ENCODE measurements around the gene ABCF2. TPM values are rescaled to one million over a fixed set of nuclear protein-coding genes. Genes with fewer than 3 reads are reported as not detected.

ABCF2 gene
- total RNA-seq, 1 donor from 2014 or later, result 63.4 TPM

DNA sequence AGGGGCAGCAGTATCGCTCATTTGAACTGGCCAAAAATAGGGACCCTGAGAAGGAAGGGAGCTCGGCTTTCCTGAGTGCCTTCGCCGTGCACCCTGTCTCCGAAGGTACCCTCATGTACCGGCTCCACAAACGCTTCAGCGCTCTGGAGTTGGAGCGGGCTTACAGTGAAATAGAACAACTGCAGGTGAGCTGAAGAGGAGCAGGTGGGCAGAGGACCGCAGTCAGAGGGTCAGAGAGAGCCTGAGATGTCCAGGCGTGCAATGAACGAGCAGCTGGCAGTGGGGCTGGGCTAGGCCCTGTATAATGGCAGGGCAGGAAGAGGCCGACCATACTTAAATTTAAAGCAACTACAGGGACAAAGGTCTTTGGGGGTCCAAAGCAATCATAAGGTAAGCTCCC lies 9.4 kb upstream of the ABCF2 start:
- Mint-ChIP-seq H3K27ac (no peak overlapping the region), H3K9me3 (no peaks in the 10 kb centered on the region), H3K4me1 (ENCODE audit: low read depth) (peaks cover 18% of the 10 kb centered on the region), H3K4me3 (ENCODE audit: low read depth) (no peak overlapping the region), H3K36me3 (ENCODE audit: low read depth) (peaks cover 46% of the 10 kb centered on the region), H3K27me3 (ENCODE audit: low read depth) (no peaks in the 10 kb centered on the region)
- intact Hi-C loops (cut with micrococcal nuclease), result no loop called here
- no peak for DNase-seq (ENCODE audit: low spot score)

DNA sequence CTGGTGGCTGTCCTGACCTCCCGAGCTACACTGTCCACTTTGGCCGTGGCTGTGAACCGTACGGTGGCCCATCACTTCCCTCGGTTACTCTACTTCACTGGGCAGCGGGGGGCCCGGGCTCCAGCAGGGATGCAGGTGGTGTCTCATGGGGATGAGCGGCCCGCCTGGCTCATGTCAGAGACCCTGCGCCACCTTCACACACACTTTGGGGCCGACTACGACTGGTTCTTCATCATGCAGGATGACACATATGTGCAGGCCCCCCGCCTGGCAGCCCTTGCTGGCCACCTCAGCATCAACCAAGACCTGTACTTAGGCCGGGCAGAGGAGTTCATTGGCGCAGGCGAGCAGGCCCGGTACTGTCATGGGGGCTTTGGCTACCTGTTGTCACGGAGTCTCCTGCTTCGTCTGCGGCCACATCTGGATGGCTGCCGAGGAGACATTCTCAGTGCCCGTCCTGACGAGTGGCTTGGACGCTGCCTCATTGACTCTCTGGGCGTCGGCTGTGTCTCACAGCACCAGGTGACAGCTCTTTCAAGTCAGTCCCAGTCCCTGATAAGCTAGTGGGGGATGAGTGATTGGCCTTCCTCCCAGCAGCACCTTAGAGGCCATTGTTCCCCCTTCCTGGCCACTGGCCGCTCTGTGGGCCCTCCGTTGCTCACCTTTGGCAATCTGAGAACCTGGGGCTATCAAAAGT lies 8.2 kb upstream of the ABCF2 start:
- intact Hi-C loops (cut with micrococcal nuclease), result no loop called here
- H3K36me3 Mint-ChIP-seq (ENCODE audit: low read depth), result peaks cover 45% of the 10 kb centered on the region
- H3K27me3 Mint-ChIP-seq (ENCODE audit: low read depth), result peaks cover 1% of the 10 kb centered on the region
- peak overlapping the region; percentile 30 for H3K4me3 Mint-ChIP-seq (ENCODE audit: low read depth)
- no peak overlapping the region for H3K27ac Mint-ChIP-seq
- no peak for DNase-seq (ENCODE audit: low spot score)
- H3K4me1 Mint-ChIP-seq (ENCODE audit: low read depth), result peaks cover 18% of the 10 kb centered on the region
- H3K9me3 Mint-ChIP-seq, result no peaks in the 10 kb centered on the region

DNA sequence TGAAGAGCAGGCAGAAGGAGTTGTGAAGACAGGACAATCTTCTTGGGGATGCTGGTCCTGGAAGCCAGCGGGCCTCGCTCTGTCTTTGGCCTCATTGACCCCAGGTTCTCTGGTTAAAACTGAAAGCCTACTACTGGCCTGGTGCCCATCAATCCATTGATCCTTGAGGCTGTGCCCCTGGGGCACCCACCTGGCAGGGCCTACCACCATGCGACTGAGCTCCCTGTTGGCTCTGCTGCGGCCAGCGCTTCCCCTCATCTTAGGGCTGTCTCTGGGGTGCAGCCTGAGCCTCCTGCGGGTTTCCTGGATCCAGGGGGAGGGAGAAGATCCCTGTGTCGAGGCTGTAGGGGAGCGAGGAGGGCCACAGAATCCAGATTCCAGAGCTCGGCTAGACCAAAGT lies 6.8 kb upstream of the ABCF2 start:
- no peaks in the 10 kb centered on the region for H3K9me3 Mint-ChIP-seq

DNA sequence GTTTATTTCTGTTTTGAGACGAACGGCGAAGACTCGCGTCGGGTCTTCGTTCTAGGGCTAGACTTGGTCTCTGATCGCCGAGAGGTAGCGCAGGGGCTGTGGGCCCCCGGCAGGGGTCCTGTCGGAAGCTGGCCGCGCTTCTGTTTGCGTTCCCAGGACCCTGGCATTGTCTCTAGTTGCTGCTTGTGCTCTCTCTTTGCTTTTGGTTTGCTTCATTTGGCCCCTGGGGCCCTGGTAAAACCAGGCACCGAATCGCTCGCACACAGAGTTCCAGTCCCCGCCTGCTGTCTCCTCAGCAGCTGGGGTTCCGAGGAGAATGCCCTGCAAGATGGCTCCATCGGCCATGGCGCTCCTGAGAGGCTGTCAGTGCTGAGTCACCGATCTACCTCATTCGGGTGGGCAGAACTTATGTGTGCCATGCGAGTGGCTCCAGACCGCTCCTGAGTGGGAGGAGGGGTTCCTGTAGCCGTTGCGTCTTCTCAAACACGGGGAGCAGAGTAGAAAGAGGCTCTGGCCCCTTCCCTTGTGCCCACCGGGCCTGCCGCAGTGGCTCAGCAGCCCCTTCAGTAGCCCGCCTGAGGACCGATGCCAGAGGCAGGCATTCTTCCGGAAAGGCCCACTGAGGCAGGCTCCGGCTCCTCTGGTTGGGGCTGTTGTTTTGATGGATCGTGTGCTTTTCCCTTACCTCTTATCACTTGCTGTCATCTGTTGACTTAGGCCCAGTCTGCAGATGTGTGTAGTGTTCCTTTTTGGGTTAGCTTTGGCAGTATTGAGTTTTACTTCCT lies 6.1 kb upstream of the ABCF2 start:
- Mint-ChIP-seq H3K9me3 (no peaks in the 10 kb centered on the region), H3K4me3 (ENCODE audit: low read depth) (peak overlapping the region; percentile 100), H3K4me1 (ENCODE audit: low read depth) (peaks cover 20% of the 10 kb centered on the region), H3K27ac (peak overlapping the region; percentile 99), H3K27me3 (ENCODE audit: low read depth) (peaks cover 4% of the 10 kb centered on the region), H3K36me3 (ENCODE audit: low read depth) (peaks cover 38% of the 10 kb centered on the region)
- intact Hi-C loops (cut with micrococcal nuclease), result loop anchor here (1.0 to 5.0 kb wide), 4 partner anchors 10 to 174 kb away; partner anchors contain the start of gene SLC4A2
- DNase-seq (ENCODE audit: low spot score), result peak; percentile 57

More for the DNA sequence above, 6.8 kb upstream of the ABCF2 start:
- Mint-ChIP-seq H3K36me3 (ENCODE audit: low read depth) (peaks cover 38% of the 10 kb centered on the region), H3K4me3 (ENCODE audit: low read depth) (peak overlapping the region; percentile 100), H3K27me3 (ENCODE audit: low read depth) (peaks cover 4% of the 10 kb centered on the region), H3K4me1 (ENCODE audit: low read depth) (peaks cover 18% of the 10 kb centered on the region), H3K27ac (peak overlapping the region; percentile 99)
- intact Hi-C loops (cut with micrococcal nuclease), result loop anchor here (1.0 to 5.0 kb wide), 4 partner anchors 9 to 175 kb away; partner anchors contain the start of gene SLC4A2
- DNase-seq (ENCODE audit: low spot score), result no peak

DNA sequence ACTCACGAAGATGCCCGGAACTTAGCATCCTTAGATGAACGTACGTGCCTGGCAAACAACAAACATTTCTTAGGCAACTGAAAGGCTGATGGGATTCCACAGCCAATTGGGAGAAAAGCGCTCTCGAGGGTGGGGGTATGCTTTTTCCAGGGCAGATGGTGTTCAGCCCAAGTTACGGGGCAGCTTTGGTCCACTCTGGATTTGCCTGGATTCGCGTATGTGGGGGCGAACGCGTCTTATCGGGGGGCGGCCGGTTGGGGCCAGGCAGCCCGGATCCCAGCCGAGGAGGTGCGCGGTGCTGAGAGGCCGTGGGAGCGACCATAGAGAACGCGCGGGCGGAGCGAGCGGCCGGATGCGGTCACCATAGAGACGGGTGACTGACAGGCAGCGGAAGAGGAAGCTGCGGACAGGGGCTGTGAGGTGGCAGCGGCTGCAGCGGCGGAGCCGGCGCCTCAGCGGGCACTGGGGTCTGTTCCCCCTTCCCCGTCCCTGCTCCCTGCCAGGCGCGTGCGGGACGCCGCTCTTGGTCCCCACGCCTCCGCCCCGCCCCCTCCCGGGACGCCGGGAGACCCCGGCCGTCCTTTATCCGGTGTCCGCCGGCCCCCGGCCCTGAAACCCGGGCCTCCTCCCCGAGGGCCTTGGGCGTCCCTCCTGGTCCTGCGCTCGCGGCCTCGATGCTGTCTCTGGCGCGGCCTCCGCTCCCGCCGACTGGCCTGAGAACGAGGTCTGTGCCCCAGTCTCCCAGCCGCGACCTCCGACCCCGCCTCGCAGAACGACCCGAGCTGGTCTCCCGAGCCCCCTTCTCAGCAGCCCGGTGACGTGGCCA lies 5.3 kb upstream of the ABCF2 start, which contains the start of gene CHPF2:
TSS of gene CHPF2 (plus strand) at position 393 of the 826 bp plus-strand sequence. CDS start 1,529 bp downstream, outside the sequence.
- Mint-ChIP-seq H3K9me3 (no peaks in the 10 kb centered on the region), H3K36me3 (ENCODE audit: low read depth) (peaks cover 38% of the 10 kb centered on the region), H3K27ac (peak within 1 kb of the TSS; percentile 99), H3K4me1 (ENCODE audit: low read depth) (peaks cover 23% of the 10 kb centered on the region), H3K4me3 (ENCODE audit: low read depth) (peak within 1 kb of the TSS; percentile 100), H3K27me3 (ENCODE audit: low read depth) (peaks cover 4% of the 10 kb centered on the region)
- peak; percentile 89 for DNase-seq (ENCODE audit: low spot score)
- intact Hi-C loops (cut with micrococcal nuclease), result loop anchor here (2.0 to 5.0 kb wide), 3 partner anchors 110 to 174 kb away; partner anchors contain the start of gene SLC4A2

DNA sequence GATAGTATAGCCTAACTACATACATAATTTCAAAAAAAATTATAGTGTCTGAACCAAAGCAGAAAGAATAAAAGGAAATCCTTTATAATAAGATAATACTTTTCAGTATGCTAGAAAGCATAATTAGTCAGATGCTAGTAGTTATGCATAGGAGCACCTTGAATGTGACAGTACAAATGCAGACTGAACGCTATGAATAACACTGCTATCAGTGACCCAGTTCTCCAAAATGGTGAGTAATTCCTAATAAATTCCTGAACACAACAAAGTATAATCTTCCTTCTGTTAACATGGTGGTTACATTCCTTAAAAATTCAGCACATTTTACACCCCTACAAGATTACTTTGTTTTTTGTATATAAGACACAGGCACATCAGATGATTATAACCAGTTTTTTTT lies 4.1 kb upstream of the ABCF2 start:
- Mint-ChIP-seq H3K36me3 (ENCODE audit: low read depth) (peaks cover 39% of the 10 kb centered on the region), H3K27me3 (ENCODE audit: low read depth) (peaks cover 4% of the 10 kb centered on the region), H3K27ac (no peak overlapping the region), H3K9me3 (no peaks in the 10 kb centered on the region), H3K4me3 (ENCODE audit: low read depth) (peak overlapping the region; percentile 15), H3K4me1 (ENCODE audit: low read depth) (peaks cover 30% of the 10 kb centered on the region)
- no peak for DNase-seq (ENCODE audit: low spot score)
- intact Hi-C loops (cut with micrococcal nuclease), result loop anchor here (5.0 kb wide), 1 partner anchor 109 kb away; no protein-coding TSS in a partner anchor

DNA sequence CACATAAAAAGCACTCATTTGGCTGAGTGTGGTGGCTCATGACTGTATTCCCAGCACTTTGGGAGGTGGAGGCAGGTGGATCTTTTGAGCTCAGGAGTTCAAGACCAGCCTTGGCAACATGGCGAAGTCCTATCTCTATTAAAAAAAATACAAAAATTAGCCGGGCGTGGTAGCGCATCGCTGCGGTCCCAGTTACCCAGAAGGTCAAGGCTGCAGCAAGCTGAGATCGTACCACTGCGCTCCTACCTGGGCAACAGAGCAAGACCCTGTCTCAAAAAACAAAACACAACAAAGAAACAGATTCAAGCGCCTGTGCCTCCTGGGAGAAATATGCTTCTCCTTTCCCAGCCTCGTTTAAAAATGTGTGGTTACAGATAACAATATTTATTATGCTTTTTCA lies 2.2 kb upstream of the ABCF2 start:
- Mint-ChIP-seq H3K27ac (no peak overlapping the region), H3K4me1 (ENCODE audit: low read depth) (peaks cover 37% of the 10 kb centered on the region), H3K9me3 (no peaks in the 10 kb centered on the region), H3K4me3 (ENCODE audit: low read depth) (no peak overlapping the region), H3K36me3 (ENCODE audit: low read depth) (peaks cover 40% of the 10 kb centered on the region), H3K27me3 (ENCODE audit: low read depth) (peaks cover 4% of the 10 kb centered on the region)
- intact Hi-C loops (cut with micrococcal nuclease), result loop anchor here (5.0 to 10.0 kb wide), 2 partner anchors 144 to 288 kb away; partner anchors contain the start of genes AGAP3, FASTK, RHEB and TMUB1
- DNase-seq (ENCODE audit: low spot score), result no peak

DNA sequence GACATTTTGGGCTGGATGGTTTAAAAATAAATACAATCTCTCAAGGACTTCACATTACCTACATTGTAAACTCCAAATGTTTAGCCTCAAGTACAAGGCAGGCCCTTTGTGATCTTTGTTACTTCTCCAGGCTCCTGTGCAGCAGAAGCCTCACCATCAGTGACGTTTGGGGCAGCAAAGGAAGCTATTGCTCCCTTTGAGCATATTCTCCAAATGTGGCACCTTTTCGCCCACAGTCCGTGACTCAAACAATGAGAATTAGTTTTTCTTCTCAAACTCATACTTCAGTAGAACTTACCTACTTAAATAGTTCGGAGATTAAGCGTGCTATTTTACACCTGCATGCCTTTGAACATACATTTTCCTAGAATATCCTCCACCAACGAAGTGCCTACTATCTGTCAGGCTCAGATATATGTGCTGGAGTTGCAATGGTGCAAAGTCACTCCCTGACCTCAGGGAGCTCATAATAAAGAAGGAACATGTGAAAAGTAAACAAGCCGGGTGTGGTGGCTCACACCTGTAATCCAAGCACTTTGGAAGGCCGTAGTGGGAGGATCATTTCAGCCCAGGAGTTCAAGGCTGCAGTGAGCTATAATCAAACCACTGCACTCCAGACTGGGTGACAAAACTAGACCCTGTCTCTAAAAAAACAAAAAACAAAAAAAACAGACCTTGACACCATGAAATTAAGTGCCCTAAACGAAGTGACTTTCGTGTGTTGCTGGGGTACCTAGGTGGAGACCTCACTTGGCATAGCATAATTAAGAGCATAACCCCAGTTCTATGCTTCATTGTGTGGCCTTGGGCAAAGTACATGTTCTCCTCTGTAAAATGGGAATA lies 1.2 kb upstream of the ABCF2 start:
- H3K4me3 Mint-ChIP-seq (ENCODE audit: low read depth), result peak overlapping the region; percentile 99
- no peak for DNase-seq (ENCODE audit: low spot score)
- H3K9me3 Mint-ChIP-seq, result no peaks in the 10 kb centered on the region
- H3K27ac Mint-ChIP-seq, result no peak overlapping the region
- intact Hi-C loops (cut with micrococcal nuclease), result loop anchor here (5.0 to 10.0 kb wide), 2 partner anchors 143 to 289 kb away; partner anchors contain the start of genes AGAP3, FASTK, RHEB and TMUB1
- peaks cover 39% of the 10 kb centered on the region for H3K36me3 Mint-ChIP-seq (ENCODE audit: low read depth)
- H3K4me1 Mint-ChIP-seq (ENCODE audit: low read depth), result peaks cover 29% of the 10 kb centered on the region
- peaks cover 4% of the 10 kb centered on the region for H3K27me3 Mint-ChIP-seq (ENCODE audit: low read depth)

DNA sequence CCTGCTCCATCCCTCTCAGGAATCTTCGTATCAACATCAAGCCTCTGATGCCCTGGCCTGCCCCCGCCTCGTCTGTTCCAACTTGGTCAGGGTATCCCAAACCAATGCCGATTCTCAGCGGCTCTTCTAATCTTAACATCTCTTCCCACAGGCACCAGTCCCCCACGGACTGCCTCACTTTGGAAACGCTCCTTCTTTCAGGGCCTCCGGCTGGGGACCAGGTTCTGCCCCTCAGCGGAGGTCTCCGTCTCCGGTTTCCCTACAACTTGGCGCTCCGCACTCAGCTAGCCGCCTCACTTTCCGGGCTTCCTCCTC lies 488 bp downstream of the ABCF2 start:
- H3K9me3 Mint-ChIP-seq, result no peaks in the 10 kb centered on the region
- peak overlapping the region; percentile 90 for H3K27ac Mint-ChIP-seq
- intact Hi-C loops (cut with micrococcal nuclease), result loop anchor here (5.0 to 10.0 kb wide), 2 partner anchors 142 to 291 kb away; partner anchors contain the start of genes AGAP3, FASTK, RHEB and TMUB1
- peaks cover 4% of the 10 kb centered on the region for H3K27me3 Mint-ChIP-seq (ENCODE audit: low read depth)
- peaks cover 50% of the 10 kb centered on the region for H3K36me3 Mint-ChIP-seq (ENCODE audit: low read depth)
- peak overlapping the region; percentile 99 for H3K4me3 Mint-ChIP-seq (ENCODE audit: low read depth)
- DNase-seq (ENCODE audit: low spot score), result no peak
- peaks cover 21% of the 10 kb centered on the region for H3K4me1 Mint-ChIP-seq (ENCODE audit: low read depth)

DNA sequence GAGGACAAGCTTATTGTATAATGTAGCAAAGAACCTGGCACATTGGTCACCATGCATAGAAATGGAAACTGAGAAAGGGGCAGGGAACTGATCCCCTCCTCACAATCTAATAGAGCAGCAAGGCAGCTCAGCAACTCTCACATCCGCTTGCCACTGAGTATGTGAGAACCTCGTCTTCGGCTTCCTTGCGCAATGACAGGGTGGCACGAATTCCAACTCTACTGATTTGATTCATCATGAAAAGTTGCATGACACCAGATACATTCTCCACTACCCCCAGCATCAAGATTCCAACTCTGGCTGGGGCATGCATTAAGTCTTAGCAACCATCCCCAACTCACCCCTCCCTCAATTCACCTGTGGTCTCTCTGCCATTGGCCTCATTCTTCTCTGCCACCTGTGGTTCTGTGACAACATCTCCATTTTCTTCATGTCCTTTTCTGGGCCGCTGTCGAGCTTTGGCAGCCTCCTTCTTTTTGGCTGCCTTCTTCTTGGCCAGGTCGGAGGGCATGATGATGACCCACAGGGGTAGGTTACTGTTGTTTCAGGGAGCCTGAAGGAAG lies 976 bp downstream of the ABCF2 start:
- DNase-seq (ENCODE audit: low spot score), result no peak
- H3K27ac Mint-ChIP-seq, result peak overlapping the region; percentile 90
- intact Hi-C loops (cut with micrococcal nuclease), result loop anchor here (5.0 to 10.0 kb wide), 2 partner anchors 141 to 291 kb away; partner anchors contain the start of genes AGAP3, FASTK, RHEB and TMUB1
- H3K36me3 Mint-ChIP-seq (ENCODE audit: low read depth), result peaks cover 52% of the 10 kb centered on the region
- no peaks in the 10 kb centered on the region for H3K9me3 Mint-ChIP-seq
- peaks cover 20% of the 10 kb centered on the region for H3K4me1 Mint-ChIP-seq (ENCODE audit: low read depth)
- peaks cover 4% of the 10 kb centered on the region for H3K27me3 Mint-ChIP-seq (ENCODE audit: low read depth)
- H3K4me3 Mint-ChIP-seq (ENCODE audit: low read depth), result peak overlapping the region; percentile 99

DNA sequence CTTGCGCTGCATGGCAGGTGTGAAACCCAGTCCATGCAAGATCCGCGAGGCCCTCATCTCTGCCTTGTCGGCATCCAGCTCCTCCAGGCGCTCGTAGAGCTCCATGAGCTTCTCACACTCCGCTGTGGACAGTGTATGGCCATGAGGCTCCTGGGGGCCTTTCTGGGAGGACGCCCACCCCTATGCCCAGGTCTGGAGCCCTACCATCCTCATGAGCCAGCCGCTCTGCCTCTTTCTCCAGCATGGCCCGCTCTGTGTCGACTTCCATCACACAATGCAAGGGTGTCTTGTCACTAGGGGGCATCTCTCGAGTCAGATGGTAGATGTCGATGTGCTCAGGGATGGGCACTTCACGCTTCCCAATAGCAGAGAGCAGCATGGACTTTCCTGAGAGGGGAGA lies 3.3 kb downstream of the ABCF2 start:
- intact Hi-C loops (cut with micrococcal nuclease), result loop anchor here (10.0 kb wide), 1 partner anchor 139 kb away; the partner anchor contains the start of genes AGAP3, FASTK and TMUB1
- Mint-ChIP-seq H3K4me3 (ENCODE audit: low read depth) (no peak overlapping the region), H3K36me3 (ENCODE audit: low read depth) (peaks cover 68% of the 10 kb centered on the region), H3K27ac (no peak overlapping the region), H3K9me3 (no peaks in the 10 kb centered on the region), H3K4me1 (ENCODE audit: low read depth) (peaks cover 20% of the 10 kb centered on the region), H3K27me3 (ENCODE audit: low read depth) (no peaks in the 10 kb centered on the region)
- DNase-seq (ENCODE audit: low spot score), result no peak

Measured in activated T-helper 2 cell treated with anti-CD3 and anti-CD28 coated beads, Interferon-gamma antibody, Interleukin-2, Interleukin-4, amounts not matched to agents 10 μg/mL and 5 μg/mL and 100 μg/mL, durations not matched to agents 14 hours and 24 hours and 36 hours (primary cell).